HG03103 (cell line): ENCODE measurements around the gene DDX54.
"Not testable (repeated sequence)": the region's sequence is repeated elsewhere in the genome, so short reads cannot be mapped to it uniquely, and the experiment has no call there.

Experiments used
- ATAC-seq: cut with Tn5 transposase; IDR thresholded peaks from one replicate; pipeline ENCODE4 v1.9.1; 2021; ENCODE audit warnings: low read depth; ENCODE audit not compliant: unreplicated experiment

Gene DDX54

GRCh38 chr12:113145720-113146551, 39.3 kb downstream of the DDX54 start:
- no peak for ATAC-seq

DNA sequence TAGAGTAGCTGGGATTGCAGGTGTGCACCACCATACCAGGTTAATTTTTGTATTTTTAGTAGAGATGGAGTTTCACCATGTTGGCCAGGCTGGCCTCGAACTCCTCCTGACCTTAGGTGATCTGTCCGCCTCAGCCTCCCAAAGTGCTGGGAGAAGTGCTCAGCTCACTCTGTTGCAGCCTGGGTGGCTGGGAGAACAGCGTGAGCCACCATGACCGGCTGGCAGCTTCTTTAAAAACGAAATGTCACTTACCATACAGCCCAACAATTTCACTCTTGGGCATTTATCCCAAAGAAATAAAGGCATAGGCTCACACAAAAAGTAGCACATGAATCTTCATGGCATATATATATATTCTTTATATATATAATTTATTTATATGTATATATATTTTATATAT, 40.5 kb downstream of the DDX54 start:
- ATAC-seq, result no peak

DNA sequence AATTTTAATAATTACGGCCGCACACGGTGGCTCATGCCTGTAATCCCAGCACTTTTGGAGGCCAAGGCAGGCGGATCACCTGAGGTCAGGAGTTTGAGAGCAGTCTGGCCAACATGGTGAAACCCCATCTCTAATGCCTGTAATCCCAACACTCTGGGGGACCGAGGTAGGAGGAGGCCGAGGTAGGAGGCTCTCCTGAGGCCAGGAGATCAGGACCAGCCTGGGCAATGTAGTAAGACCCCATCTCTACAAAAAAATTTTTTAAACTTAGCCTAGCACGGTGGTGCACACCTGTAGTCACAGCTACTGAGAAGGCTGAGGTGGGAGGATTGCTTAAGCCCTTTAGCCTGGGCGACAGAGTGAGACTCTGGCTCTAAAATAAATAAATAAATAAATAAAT, 41.3 kb downstream of the DDX54 start:
- no peak for ATAC-seq

DNA sequence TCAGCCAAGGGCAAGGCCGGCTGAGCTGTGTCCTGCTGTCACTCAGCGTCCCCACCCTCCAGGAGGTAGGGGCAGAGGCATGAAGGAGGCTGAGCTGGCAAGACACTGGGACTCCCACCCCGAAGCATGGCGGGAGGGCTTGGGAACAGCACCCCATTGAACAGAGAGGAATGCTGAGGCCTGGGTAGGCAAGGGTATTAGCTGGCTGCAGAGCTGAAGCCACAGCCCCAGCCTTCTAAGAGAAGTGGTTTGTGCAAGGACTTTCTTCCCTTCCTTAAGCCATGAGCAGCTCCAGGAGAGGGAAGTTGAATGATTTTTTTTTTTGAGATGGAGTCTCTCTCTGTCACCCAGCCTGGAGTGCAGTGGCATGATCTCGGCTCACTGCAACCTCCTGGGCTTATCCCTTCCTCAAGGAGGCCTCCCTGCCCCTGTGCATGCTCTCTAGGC, 42.4 kb downstream of the DDX54 start:
- ATAC-seq, result no peak

DNA sequence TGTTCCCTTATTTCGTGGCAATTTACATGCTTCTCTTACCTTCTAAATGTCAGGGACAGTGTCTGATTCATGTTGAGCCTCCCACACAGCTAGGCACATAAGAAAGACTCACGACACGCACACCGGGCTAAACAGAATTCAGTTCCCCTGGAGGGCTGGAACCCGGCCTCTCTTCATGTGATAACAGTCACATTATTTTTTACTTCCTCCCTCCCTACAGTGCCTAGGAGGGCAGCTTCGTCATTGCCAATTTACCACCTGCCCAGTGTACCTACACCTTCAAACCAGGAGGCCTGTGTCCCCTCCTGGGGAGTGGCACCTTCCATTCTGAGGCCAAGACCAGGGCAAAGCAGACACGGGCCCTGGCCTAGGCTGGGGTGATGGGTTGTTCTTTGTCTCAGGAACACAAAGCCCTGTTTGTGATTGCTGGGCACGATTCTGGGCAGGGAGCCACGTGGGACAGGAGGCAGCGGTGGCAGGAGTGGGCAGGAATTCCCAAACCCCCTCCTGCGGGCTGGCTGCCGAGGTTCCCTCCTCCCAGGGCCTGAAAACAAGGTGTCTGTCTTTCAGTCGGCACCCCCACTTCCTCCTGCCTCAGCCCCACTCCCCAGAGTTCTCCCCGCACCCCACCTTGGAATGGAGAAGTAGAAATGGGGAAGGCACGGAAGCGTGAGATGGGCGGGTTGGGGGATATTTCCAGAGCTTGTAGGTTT, 42.9 kb downstream of the DDX54 start:
- ATAC-seq, result no peak

DNA sequence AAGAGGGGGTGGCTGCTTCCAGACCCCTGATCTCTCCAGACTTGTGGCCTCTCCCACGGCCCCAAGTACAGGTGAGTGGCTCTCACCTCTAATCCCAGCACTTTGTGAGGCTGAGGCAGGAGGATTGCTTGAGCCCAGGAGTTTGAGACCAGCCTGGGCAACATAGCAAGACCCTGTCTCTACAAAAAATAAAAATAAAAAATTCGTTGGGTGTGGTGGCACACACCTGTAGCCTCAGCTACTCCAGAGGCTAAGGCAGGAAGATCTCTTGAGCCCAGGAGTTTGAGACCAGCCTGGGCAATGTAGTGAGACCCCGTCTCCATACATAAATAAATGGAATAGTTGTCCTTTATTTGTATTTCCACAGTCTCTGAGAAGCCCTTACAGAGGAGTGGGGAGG, 43.6 kb downstream of the DDX54 start:
- not testable (repeated sequence) for ATAC-seq

DNA sequence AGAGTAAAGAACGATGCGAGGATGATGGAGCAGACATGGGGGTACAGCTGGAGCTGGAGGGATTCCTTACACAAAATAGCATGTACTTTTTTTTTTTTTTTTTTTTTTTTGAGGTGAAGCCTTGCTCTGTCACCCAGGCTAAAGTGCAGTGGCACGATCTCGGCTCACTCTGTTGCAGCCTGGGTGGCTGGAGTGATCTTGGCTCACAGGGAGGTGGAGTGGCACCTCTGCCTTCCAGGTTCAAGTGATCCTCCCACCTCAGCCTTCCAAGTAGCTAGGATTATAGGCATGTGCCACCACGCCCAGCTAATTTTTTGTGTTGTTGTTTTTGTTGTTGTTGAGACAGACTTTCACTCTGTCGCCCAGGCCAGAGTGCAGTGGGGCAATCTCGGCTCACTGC, 44.6 kb downstream of the DDX54 start:
- ATAC-seq, result no peak

DNA sequence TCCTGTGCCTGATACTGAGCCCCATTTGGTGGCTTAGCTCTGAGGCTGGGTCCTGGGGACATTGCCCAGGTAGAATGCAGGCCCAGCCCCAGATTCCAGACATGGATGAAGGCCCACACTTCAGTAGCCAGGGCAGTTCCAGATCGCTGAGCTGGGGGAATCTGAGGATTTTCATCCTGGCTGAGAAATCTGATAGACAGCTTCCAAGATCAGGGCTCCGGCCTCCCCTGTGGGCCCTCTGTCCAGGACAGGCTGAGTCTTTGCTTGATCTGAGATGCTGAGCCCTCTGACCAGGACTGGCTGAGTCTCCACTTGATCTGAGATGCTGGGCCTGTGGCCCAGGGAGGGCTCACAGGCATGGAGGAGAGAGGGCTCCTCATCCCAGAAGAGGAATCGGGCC, 46.5 kb downstream of the DDX54 start:
- ATAC-seq, result no peak

- no peak for ATAC-seq
Measured at GRCh38 chr12:113137861-113138783, 47.2 kb downstream of the DDX54 start.

DNA sequence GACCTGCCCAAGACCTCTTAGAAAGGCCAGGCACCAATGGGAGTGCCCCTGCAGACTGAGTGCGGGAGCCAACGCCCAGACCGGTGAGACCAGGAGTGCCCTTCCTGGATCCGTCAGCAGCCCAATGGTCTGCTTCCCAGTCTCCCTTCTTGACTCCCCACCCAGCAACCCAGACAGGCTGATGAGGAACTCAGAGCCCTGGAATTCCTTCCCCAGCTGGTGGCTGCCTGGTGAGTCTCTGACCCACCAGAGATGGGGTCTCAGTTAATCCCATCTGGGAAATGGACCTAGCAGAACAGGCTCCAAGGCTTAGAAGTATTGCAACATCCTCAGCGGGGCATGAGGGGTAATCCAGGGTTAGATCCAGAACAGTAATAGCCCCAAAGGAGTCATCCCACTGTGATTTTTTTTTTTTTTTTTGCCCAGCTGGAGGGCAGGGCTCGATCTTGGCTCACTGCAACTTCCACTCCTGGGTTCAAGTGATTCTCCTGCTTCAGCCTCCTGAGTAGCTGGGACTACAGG, 48.2 kb downstream of the DDX54 start:
- no peak for ATAC-seq

- ATAC-seq, result no peak
Measured at GRCh38 chr12:113136128-113136989, 48.9 kb downstream of the DDX54 start.

- no peak for ATAC-seq
Measured at GRCh38 chr12:113135178-113136127, 49.8 kb downstream of the DDX54 start, which contains the start of gene RASAL1. TSS of gene RASAL1 (minus strand) at chr12:113135761. CDS start at chr12:113135462, 299 bp downstream.

GRCh38 chr12:113134521-113134951, 50.7 kb downstream of the DDX54 start:
- ATAC-seq, result no peak

DNA sequence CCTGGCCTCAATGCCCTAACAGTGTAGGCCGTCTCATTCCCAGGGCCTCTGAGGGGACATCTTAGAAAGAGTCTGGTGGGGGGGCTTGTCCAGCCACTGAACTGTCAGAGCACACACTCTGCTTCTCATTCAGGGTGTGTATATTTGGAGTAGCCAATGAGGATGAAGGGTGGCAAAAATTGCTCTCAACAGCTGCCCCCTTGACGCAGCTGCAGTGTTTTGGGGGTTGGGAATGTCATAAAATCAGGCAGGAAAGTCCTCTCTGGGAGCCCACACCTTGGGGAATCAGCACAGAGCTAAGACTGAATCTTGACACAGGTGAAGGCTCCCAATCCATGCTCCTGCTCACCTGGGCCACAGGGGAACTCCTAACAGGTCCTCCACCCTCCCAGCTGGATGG, 51.2 kb downstream of the DDX54 start:
- ATAC-seq, result no peak

- no peak for ATAC-seq
Measured at GRCh38 chr12:113133666-113134065, 51.6 kb downstream of the DDX54 start.

DNA sequence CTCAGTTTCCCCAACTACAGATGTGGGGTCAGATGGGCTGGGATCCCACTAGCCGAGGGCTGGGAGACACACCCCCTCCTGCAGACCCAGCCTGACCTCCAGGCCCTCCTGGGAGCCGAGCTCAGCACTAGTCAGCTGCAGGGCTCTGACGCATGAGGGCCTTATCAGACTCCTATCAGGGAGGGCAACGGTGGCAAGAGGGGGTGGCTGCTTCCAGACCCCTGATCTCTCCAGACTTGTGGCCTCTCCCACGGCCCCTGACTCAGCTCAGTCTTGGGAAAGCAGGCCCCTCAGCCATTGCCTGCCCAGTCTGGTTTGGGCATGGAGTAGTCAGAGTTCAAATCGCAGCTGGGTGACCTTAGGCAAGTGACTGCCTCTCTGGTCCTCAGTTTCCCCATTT, 52.2 kb downstream of the DDX54 start:
- ATAC-seq, result no peak

- ATAC-seq, result no peak
Measured at GRCh38 chr12:113131556-113131955, 53.7 kb downstream of the DDX54 start.

- no peak for ATAC-seq
Measured at GRCh38 chr12:113130457-113131135, 54.7 kb downstream of the DDX54 start.
